ENCODE results near the gene TLE4.

The TLE4 gene

GRCh38 chr9:79630521-79631403, 59.0 kb downstream of the TLE4 start:
- TF ChIP-seq, protein P1, sequence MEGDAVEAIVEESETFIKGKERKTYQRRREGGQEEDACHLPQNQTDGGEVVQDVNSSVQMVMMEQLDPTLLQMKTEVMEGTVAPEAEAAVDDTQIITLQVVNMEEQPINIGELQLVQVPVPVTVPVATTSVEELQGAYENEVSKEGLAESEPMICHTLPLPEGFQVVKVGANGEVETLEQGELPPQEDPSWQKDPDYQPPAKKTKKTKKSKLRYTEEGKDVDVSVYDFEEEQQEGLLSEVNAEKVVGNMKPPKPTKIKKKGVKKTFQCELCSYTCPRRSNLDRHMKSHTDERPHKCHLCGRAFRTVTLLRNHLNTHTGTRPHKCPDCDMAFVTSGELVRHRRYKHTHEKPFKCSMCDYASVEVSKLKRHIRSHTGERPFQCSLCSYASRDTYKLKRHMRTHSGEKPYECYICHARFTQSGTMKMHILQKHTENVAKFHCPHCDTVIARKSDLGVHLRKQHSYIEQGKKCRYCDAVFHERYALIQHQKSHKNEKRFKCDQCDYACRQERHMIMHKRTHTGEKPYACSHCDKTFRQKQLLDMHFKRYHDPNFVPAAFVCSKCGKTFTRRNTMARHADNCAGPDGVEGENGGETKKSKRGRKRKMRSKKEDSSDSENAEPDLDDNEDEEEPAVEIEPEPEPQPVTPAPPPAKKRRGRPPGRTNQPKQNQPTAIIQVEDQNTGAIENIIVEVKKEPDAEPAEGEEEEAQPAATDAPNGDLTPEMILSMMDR (IDR thresholded peaks at IDR 0.05; ENCODE audit: control insufficient read depth, insufficient read depth, low read depth, low read length, missing control alignments): no peak
- no peak overlapping the region for H3K4me3 ChIP-seq (ENCODE audit: control insufficient read depth, low read depth, low read length)
- no peak for DNase-seq (ENCODE audit: low read depth)

GRCh38 chr9:79632060-79632459, 60.3 kb downstream of the TLE4 start:
- no peak for DNase-seq (ENCODE audit: low read depth)
- TF ChIP-seq, protein P1 (IDR thresholded peaks at IDR 0.05; ENCODE audit: control insufficient read depth, insufficient read depth, low read depth, low read length, missing control alignments): no peak
- no peak overlapping the region for H3K4me3 ChIP-seq (ENCODE audit: control insufficient read depth, low read depth, low read length)

DNA sequence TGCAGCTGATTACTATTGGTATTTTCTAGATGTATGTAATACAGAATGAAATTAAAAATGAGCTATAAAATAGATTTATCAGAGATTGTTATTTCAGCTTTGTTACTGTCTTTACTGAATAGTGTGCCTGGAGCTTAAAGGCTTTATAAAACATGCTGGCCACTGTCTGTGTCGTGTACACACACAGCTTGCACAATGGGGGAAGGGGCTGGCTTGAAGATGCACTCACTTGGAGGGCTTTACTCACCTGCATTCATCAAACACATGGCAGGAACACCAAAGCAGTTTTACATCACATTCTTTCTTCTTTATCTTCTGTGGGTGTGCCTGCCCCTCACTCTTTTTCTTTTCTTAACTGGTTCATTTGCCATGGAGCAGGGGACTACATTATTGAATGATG, 60.9 kb downstream of the TLE4 start:
- TF ChIP-seq, protein P1 (IDR thresholded peaks at IDR 0.05; ENCODE audit: control insufficient read depth, insufficient read depth, low read depth, low read length, missing control alignments): no peak
- H3K4me3 ChIP-seq (ENCODE audit: control insufficient read depth, low read depth, low read length): no peak overlapping the region
- no peak for DNase-seq (ENCODE audit: low read depth)

- DNase-seq (ENCODE audit: low read depth): no peak
- TF ChIP-seq, protein P1 (IDR thresholded peaks at IDR 0.05; ENCODE audit: control insufficient read depth, insufficient read depth, low read depth, low read length, missing control alignments): no peak
- no peak overlapping the region for H3K4me3 ChIP-seq (ENCODE audit: control insufficient read depth, low read depth, low read length)
Measured at GRCh38 chr9:79633558-79633957, 61.8 kb downstream of the TLE4 start.

GRCh38 chr9:79637177-79637925, 65.6 kb downstream of the TLE4 start:
- H3K4me3 ChIP-seq (ENCODE audit: control insufficient read depth, low read depth, low read length): no peak overlapping the region
- no peak for DNase-seq (ENCODE audit: low read depth)
- TF ChIP-seq, protein P1 (IDR thresholded peaks at IDR 0.05; ENCODE audit: control insufficient read depth, insufficient read depth, low read depth, low read length, missing control alignments): no peak

DNA sequence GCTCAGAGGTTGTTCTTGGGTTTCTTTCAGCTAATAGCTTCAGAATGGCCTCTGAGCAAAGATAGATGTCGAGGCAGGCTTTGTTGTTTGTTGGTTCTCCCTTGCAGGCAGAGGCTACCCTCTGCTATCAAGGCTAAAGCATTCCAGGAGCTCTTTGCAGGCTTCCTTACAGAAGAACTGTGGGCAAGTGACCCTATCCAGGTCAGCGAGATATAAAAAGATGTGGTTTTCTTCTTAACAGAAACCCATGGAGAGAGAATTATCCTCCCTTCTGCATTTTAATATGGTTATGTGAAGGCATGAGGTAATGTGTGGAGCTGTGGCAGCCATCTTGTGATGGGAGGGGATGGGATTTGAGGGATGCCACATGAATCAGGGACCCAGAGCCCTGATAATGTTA, 67.0 kb downstream of the TLE4 start:
- TF ChIP-seq, protein P1 (IDR thresholded peaks at IDR 0.05; ENCODE audit: control insufficient read depth, insufficient read depth, low read depth, low read length, missing control alignments): no peak
- H3K4me3 ChIP-seq (ENCODE audit: control insufficient read depth, low read depth, low read length): no peak overlapping the region
- DNase-seq (ENCODE audit: low read depth): no peak

Data from AG09309 (cell line).